Peyer's patch (tissue), 4 donors: Measurements from ENCODE around the gene RCOR3.

Experiments used
- CTCF ChIP-seq, 6 experiments: fragments of 450-650 bp in 4 of 6; fragments of 200-600 bp in 2 of 6; sonication (generic) in 1 of 6; IDR thresholded peaks; one replicate each; pipeline ENCODE4 v1.5.1; 2017 to 2019; ENCODE audit warnings: antibody characterized with exemption in 6 of 6, mild to moderate bottlenecking in 3 of 6, moderate library complexity in 1 of 6
- POLR2A ChIP-seq, 2 donors: fragments of 450-650 bp; IDR thresholded peaks; one replicate each; pipeline ENCODE4 v1.5.1; 2017; ENCODE audit warnings: antibody characterized with exemption in 2 of 2, mild to moderate bottlenecking in 2 of 2, moderate library complexity in 2 of 2

GRCh38 chr1:211330282-211330936 is 71.2 kb downstream of the RCOR3 start:
- TF ChIP-seq POLR2A (IDR thresholded peaks at IDR 0.05) (no peak), CTCF (IDR thresholded peaks at IDR 0.05) (no peak)
